Measurements from ENCODE around the gene BDNF. TPM values are rescaled to one million over a fixed set of nuclear protein-coding genes. Genes with fewer than 3 reads are reported as not detected.

The BDNF gene
- polyA plus RNA-seq, 5 donors, result 0.23 to 0.52 (median 0.36) TPM

- no peak for DNase-seq
Measured at GRCh38 chr11:27605422-27605821, 94.8 kb downstream of the BDNF start.

Other genes starting within 250 kb of the BDNF start
- 10 to 100 TPM; 12.3 to 26.3 (median 21.4) TPM for gene LGR4, start 227.7 kb downstream of the BDNF start, polyA plus RNA-seq (ENCODE audit: insufficient read depth in 1 of 5, insufficient read length in 5 of 5, low replicate concordance in 1 of 5)
- gene LIN7C, start 193.7 kb downstream of the BDNF start, polyA plus RNA-seq (ENCODE audit: insufficient read depth in 1 of 5, insufficient read length in 5 of 5, low replicate concordance in 1 of 5), result 10 to 100 TPM; 15.7 to 23.5 (median 21.3) TPM